ENCODE measurements around the gene FOSL2. TPM values are rescaled to one million over a fixed set of nuclear protein-coding genes. Genes with fewer than 3 reads are reported as not detected.

The FOSL2 gene
- total RNA-seq, 4 donors from 2014 or later, result 298 to 370 (median 337) TPM

DNA sequence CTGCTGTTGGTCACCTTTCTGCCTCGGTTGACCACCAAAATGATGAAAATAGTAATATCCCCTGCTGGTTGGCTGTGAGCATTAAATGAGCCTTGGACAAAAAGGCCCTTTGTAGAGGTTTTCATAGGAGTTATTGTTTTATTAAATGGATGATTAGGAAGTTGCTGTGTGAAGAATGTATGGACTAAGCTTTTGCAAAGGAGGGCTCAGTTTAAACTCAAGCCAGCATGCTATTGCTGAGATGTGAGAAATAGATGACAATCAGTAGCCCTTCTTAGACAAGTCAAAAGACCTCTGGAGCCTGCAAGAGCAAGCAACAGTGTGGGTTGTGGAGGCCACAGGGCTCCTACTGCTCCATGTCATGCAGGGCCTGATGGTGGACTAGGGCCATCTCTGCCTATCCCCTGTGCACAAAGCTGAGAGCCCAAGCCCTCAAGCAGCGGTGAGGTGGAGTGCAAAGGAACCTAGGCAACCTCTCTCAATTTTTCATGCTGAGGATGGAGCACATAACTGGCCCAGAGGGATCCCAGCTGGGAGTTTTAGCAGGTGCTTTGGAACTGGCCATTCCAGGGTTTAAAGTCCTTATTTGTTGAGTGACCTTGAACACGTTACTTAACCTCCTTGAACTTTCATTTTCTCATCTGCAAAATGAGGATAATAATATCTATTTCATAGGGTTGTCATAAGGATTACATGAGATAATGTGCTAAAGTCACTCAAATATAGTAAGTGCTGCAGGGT lies 37.1 kb downstream of the FOSL2 start:
- no peak for TF ChIP-seq EP300 (IDR thresholded peaks at IDR 0.05)
- TF ChIP-seq CTCF (IDR thresholded peaks at IDR 0.05), result no peak
- no peak for TF ChIP-seq POLR2A (IDR thresholded peaks at IDR 0.05)
- TF ChIP-seq POLR2AphosphoS5 (IDR thresholded peaks at IDR 0.05), result no peak
- Histone ChIP-seq H3K27ac (no peak overlapping the region), H3K4me1 (peaks cover 3% of the 10 kb centered on the region), H3K36me3 (no peaks in the 10 kb centered on the region), H3K9me3 (no peaks in the 10 kb centered on the region), H3K27me3 (no peaks in the 10 kb centered on the region), H3K4me3 (no peak overlapping the region)
- 85% methylated on average over 3 of the region's 3 CpGs for WGBS
- DNase-seq (ENCODE audit: low spot score in 2 of 2), result no peak

- H3K4me1 ChIP-seq, result peaks cover 6% of the 10 kb centered on the region
- no peaks in the 10 kb centered on the region for H3K36me3 ChIP-seq
- no peaks in the 10 kb centered on the region for H3K27me3 ChIP-seq
- DNase-seq (ENCODE audit: low spot score in 2 of 2), result no peak
- no peak overlapping the region for H3K4me3 ChIP-seq
- no peak overlapping the region for H3K27ac ChIP-seq
- WGBS, result 96% methylated on average over 5 of the region's 5 CpGs
- no peak for TF ChIP-seq EP300 (IDR thresholded peaks at IDR 0.05)
- no peak for TF ChIP-seq POLR2AphosphoS5 (IDR thresholded peaks at IDR 0.05)
- TF ChIP-seq CTCF (IDR thresholded peaks at IDR 0.05), result no peak
- no peak for TF ChIP-seq POLR2A (IDR thresholded peaks at IDR 0.05)
- no peaks in the 10 kb centered on the region for H3K9me3 ChIP-seq
Observed at GRCh38 chr2:28430377-28430765, 37.7 kb downstream of the FOSL2 start.

DNA sequence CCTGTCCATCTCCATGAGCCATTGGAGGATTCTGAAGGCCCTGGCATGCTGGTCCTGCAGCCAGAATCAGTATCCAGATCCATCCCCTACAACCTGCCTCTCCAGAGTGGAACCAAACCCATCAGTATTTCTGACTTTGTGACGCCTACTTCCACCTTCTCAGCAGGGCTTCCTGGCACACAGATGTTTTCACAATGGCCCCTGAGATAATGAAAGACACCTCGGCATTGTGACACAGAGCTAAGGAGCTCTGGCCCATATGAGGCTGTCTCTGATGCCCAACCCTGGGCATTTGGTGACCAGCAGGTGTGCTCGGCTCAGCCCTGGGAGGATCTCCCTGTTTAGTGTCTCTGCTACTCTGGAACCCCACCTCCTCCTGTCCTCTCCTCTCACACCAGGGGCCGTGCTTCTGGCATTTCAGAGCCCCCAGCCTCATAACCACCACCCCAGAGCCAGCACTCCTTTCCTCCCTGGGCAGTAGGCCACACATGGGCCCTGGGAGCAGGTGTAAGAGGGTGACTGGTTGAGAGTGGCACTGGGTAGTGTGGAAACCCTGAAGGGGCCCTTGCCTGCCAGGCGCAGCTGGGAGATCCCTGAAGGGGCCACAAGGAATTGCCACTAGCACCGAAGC lies 38.2 kb downstream of the FOSL2 start:
- no peaks in the 10 kb centered on the region for H3K9me3 ChIP-seq
- TF ChIP-seq POLR2AphosphoS5 (IDR thresholded peaks at IDR 0.05) (no peak), CTCF (IDR thresholded peaks at IDR 0.05) (no peak), EP300 (IDR thresholded peaks at IDR 0.05) (no peak), POLR2A (IDR thresholded peaks at IDR 0.05) (no peak)
- no peak for DNase-seq (ENCODE audit: low spot score in 2 of 2)
- peaks cover 12% of the 10 kb centered on the region for H3K4me1 ChIP-seq
- no peaks in the 10 kb centered on the region for H3K27me3 ChIP-seq
- H3K36me3 ChIP-seq, result no peaks in the 10 kb centered on the region
- no peak overlapping the region for H3K4me3 ChIP-seq
- 84% methylated on average over 5 of the region's 6 CpGs for WGBS
- no peak overlapping the region for H3K27ac ChIP-seq

- Histone ChIP-seq H3K4me3 (no peak overlapping the region), H3K9me3 (no peaks in the 10 kb centered on the region), H3K36me3 (no peaks in the 10 kb centered on the region), H3K27ac (no peak overlapping the region), H3K4me1 (peaks cover 19% of the 10 kb centered on the region), H3K27me3 (no peaks in the 10 kb centered on the region)
- TF ChIP-seq POLR2A (IDR thresholded peaks at IDR 0.05), result no peak
- TF ChIP-seq POLR2AphosphoS5 (IDR thresholded peaks at IDR 0.05), result no peak
- TF ChIP-seq CTCF (IDR thresholded peaks at IDR 0.05), result no peak
- TF ChIP-seq EP300 (IDR thresholded peaks at IDR 0.05), result no peak
- WGBS, result 100% methylated on average over 3 of the region's 4 CpGs
- no peak for DNase-seq (ENCODE audit: low spot score in 2 of 2)
Observed at GRCh38 chr2:28431741-28432140, 39.1 kb downstream of the FOSL2 start.

DNA sequence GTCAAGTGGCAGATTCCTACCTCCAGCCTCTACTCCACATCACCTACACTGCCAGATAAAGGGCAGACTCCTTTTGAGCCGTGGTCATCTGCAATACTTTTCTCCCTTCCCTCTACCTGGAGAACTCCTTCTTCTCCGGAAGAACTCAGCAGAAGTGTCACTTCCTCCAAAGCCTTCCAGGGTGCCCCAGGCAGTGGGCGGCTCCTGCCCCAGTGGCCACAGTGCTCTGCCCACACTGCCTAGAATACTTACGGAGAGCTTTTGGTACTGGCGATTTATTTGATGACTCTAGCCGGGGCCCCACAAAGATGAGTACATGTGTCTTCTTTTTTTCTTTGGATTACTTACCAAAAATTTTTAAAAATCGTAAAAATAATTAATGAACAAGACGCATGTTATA lies 39.7 kb downstream of the FOSL2 start:
- peaks cover 25% of the 10 kb centered on the region for H3K4me1 ChIP-seq
- no peak overlapping the region for H3K4me3 ChIP-seq
- H3K9me3 ChIP-seq, result no peaks in the 10 kb centered on the region
- 88% methylated on average over 8 of the region's 8 CpGs for WGBS
- no peaks in the 10 kb centered on the region for H3K27me3 ChIP-seq
- TF ChIP-seq POLR2A (IDR thresholded peaks at IDR 0.05) (no peak), EP300 (IDR thresholded peaks at IDR 0.05) (no peak), CTCF (IDR thresholded peaks at IDR 0.05) (no peak), POLR2AphosphoS5 (IDR thresholded peaks at IDR 0.05) (no peak)
- no peaks in the 10 kb centered on the region for H3K36me3 ChIP-seq
- no peak for DNase-seq (ENCODE audit: low spot score in 2 of 2)
- H3K27ac ChIP-seq, result no peak overlapping the region
